PC-3 (cell line): ENCODE results near the gene MATN1.

Source experiments
- EZH2 ChIP-seq: fragments of 300-600 bp; sonication (generic); IDR thresholded peaks from one replicate; pipeline ENCODE4 v1.6.1; 2017; ENCODE audit warnings: antibody characterized with exemption, mild to moderate bottlenecking, low read length; ENCODE audit not compliant: unreplicated experiment
- TF ChIP-seq, protein P1 (sequence below): fragments of 300-600 bp; sonication (generic); conservative IDR thresholded peaks from 2 replicates; pipeline ENCODE4 v1.5.1; 2017; ENCODE audit warnings: antibody characterized with exemption, low read depth, mild to moderate bottlenecking, low read length

DNA sequence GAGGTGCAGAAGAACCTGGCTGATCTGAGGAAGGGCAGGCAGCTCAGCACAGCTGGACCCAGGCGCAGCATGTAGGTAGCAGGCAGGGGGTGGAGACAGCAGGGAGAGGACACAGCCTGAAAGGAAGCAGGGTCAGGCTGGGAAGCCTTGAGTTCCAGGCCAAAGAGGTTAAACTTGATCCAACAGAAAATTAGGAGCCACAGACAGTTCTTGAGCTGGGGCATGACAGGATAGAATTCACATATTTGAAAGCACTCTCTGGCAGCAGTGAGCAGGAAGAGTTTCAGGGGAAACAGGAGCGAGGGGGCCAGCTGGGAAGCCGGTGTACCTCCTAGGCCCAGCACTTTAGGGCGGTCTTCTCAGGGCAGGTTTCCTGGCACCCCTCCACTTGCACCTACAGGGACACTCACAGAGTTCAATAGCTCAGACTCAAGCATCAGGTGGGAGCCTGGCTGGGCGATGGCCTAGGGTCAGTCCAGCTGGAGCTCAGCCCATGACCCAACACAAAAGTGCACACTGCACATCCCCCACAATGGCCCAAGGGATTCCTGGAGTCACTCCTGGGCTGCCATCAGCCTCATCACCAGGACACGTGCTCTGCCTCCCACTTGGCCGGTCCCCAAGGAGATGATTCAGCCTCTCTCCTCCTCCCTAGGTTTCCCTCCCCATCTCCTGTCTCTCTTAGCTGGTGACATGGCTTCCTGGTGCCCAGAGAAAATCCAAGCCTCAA is 22.7 kb downstream of the MATN1 start:
- TF ChIP-seq, protein P1, sequence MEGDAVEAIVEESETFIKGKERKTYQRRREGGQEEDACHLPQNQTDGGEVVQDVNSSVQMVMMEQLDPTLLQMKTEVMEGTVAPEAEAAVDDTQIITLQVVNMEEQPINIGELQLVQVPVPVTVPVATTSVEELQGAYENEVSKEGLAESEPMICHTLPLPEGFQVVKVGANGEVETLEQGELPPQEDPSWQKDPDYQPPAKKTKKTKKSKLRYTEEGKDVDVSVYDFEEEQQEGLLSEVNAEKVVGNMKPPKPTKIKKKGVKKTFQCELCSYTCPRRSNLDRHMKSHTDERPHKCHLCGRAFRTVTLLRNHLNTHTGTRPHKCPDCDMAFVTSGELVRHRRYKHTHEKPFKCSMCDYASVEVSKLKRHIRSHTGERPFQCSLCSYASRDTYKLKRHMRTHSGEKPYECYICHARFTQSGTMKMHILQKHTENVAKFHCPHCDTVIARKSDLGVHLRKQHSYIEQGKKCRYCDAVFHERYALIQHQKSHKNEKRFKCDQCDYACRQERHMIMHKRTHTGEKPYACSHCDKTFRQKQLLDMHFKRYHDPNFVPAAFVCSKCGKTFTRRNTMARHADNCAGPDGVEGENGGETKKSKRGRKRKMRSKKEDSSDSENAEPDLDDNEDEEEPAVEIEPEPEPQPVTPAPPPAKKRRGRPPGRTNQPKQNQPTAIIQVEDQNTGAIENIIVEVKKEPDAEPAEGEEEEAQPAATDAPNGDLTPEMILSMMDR, result no peak
- no peak for TF ChIP-seq EZH2
